Measurements from ENCODE around the gene DPP6. TPM values are rescaled to one million over a fixed set of nuclear protein-coding genes. Genes with fewer than 3 reads are reported as not detected.

Gene DPP6
- total RNA-seq, 1 experiment from 2014 or later: not detected

- Histone ChIP-seq H3K27me3 (replicated peaks; ENCODE audit: insufficient read depth, low read depth, low read length, poor library complexity) (no peaks in the 10 kb centered on the region), H3K36me3 (ENCODE audit: insufficient read depth, low read length, poor library complexity, severe bottlenecking) (no peaks in the 10 kb centered on the region), H3K27ac (ENCODE audit: low read depth, low read length, poor library complexity, severe bottlenecking) (no peak overlapping the region), H3K9me3 (ENCODE audit: low read depth, low read length, poor library complexity, severe bottlenecking) (no peaks in the 10 kb centered on the region), H3K4me1 (ENCODE audit: insufficient read depth, low read length, poor library complexity, severe bottlenecking) (no peaks in the 10 kb centered on the region), H3K4me3 (ENCODE audit: low read depth, low read length, poor library complexity, severe bottlenecking) (no peak overlapping the region)
- intact Hi-C loops (cut with micrococcal nuclease; ENCODE audit: unreplicated experiment): no loop called here
- ChIA-PET POLR2A (ENCODE audit: low non-redundant PET) (no interaction called here), CTCF (no interaction called here)
- no peak for DNase-seq (ENCODE audit: low spot score)
- no peak for TF ChIP-seq EZH2 (IDR thresholded peaks at IDR 0.05; ENCODE audit: borderline replicate concordance, low read depth, low read length, poor library complexity, severe bottlenecking)
- no peak for TF ChIP-seq CTCF (conservative IDR thresholded peaks at IDR 0.05; ENCODE audit: low read depth, low read length)
- no TSS peak for BruUV-seq (replicated peaks)
Observed at GRCh38 chr7:154198481-154198880, 146.3 kb downstream of the DPP6 start.

- intact Hi-C loops (cut with micrococcal nuclease; ENCODE audit: unreplicated experiment): no loop called here
- Histone ChIP-seq H3K27me3 (replicated peaks; ENCODE audit: insufficient read depth, low read depth, low read length, poor library complexity) (no peaks in the 10 kb centered on the region), H3K4me3 (ENCODE audit: low read depth, low read length, poor library complexity, severe bottlenecking) (no peak overlapping the region), H3K9me3 (ENCODE audit: low read depth, low read length, poor library complexity, severe bottlenecking) (no peaks in the 10 kb centered on the region), H3K36me3 (ENCODE audit: insufficient read depth, low read length, poor library complexity, severe bottlenecking) (no peaks in the 10 kb centered on the region), H3K27ac (ENCODE audit: low read depth, low read length, poor library complexity, severe bottlenecking) (no peak overlapping the region), H3K4me1 (ENCODE audit: insufficient read depth, low read length, poor library complexity, severe bottlenecking) (no peaks in the 10 kb centered on the region)
- POLR2A ChIA-PET (ENCODE audit: low non-redundant PET): no interaction called here
- CTCF ChIA-PET: no interaction called here
- no peak for TF ChIP-seq CTCF (conservative IDR thresholded peaks at IDR 0.05; ENCODE audit: low read depth, low read length)
- TF ChIP-seq EZH2 (IDR thresholded peaks at IDR 0.05; ENCODE audit: borderline replicate concordance, low read depth, low read length, poor library complexity, severe bottlenecking): no peak
- no TSS peak for BruUV-seq (replicated peaks)
- DNase-seq (ENCODE audit: low spot score): no peak
Observed at GRCh38 chr7:154200241-154200640, 148.0 kb downstream of the DPP6 start.

- ChIA-PET CTCF (no interaction called here), POLR2A (ENCODE audit: low non-redundant PET) (no interaction called here)
- Histone ChIP-seq H3K36me3 (ENCODE audit: insufficient read depth, low read length, poor library complexity, severe bottlenecking) (no peaks in the 10 kb centered on the region), H3K27me3 (replicated peaks; ENCODE audit: insufficient read depth, low read depth, low read length, poor library complexity) (no peaks in the 10 kb centered on the region), H3K4me1 (ENCODE audit: insufficient read depth, low read length, poor library complexity, severe bottlenecking) (no peaks in the 10 kb centered on the region), H3K4me3 (ENCODE audit: low read depth, low read length, poor library complexity, severe bottlenecking) (no peak overlapping the region), H3K27ac (ENCODE audit: low read depth, low read length, poor library complexity, severe bottlenecking) (no peak overlapping the region), H3K9me3 (ENCODE audit: low read depth, low read length, poor library complexity, severe bottlenecking) (no peaks in the 10 kb centered on the region)
- no TSS peak for BruUV-seq (replicated peaks)
- TF ChIP-seq EZH2 (IDR thresholded peaks at IDR 0.05; ENCODE audit: borderline replicate concordance, low read depth, low read length, poor library complexity, severe bottlenecking) (no peak), CTCF (conservative IDR thresholded peaks at IDR 0.05; ENCODE audit: low read depth, low read length) (no peak)
- intact Hi-C loops (cut with micrococcal nuclease; ENCODE audit: unreplicated experiment): no loop called here
- DNase-seq (ENCODE audit: low spot score): no peak
Observed at GRCh38 chr7:154202002-154202401, 149.8 kb downstream of the DPP6 start.

All from A673 (cell line).